GM13977 (cell line): ENCODE results near the gene TMUB1.

Experiments used
- DNase-seq: peaks from one replicate; pipeline ENCODE4 v3.0.0; 2012; ENCODE audit warnings: low spot score
- in situ Hi-C: fragments of 300-500 bp; cut with MboI; formaldehyde crosslinking; loops from one replicate; pipeline ENCODE4 v1.12.0; 2022; ENCODE audit warnings: low sequenced_read_pairs, low pct_unique_long_range_greater_than_20kb, mixed read lengths, inconsistent platforms; ENCODE audit not compliant: unreplicated experiment
- TF ChIP-seq, protein P1 (sequence below): IDR thresholded peaks from 2 replicates; pipeline ENCODE4 v1.5.1; 2012; ENCODE audit warnings: mild to moderate bottlenecking, control low read depth; ENCODE audit not compliant: insufficient read depth; ENCODE audit errors: extremely low read depth, missing control alignments

The TMUB1 gene

GRCh38 chr7:151121380-151122170 is 38.3 kb upstream of the TMUB1 start:
- TF ChIP-seq, protein P1, sequence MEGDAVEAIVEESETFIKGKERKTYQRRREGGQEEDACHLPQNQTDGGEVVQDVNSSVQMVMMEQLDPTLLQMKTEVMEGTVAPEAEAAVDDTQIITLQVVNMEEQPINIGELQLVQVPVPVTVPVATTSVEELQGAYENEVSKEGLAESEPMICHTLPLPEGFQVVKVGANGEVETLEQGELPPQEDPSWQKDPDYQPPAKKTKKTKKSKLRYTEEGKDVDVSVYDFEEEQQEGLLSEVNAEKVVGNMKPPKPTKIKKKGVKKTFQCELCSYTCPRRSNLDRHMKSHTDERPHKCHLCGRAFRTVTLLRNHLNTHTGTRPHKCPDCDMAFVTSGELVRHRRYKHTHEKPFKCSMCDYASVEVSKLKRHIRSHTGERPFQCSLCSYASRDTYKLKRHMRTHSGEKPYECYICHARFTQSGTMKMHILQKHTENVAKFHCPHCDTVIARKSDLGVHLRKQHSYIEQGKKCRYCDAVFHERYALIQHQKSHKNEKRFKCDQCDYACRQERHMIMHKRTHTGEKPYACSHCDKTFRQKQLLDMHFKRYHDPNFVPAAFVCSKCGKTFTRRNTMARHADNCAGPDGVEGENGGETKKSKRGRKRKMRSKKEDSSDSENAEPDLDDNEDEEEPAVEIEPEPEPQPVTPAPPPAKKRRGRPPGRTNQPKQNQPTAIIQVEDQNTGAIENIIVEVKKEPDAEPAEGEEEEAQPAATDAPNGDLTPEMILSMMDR = no peak
- DNase-seq = no peak
- in situ Hi-C loops = no loop called here

- TF ChIP-seq, protein P1 = no peak
- in situ Hi-C loops = no loop called here
- DNase-seq = no peak
Observed at GRCh38 chr7:151120896-151121295, 37.6 kb upstream of the TMUB1 start.

GRCh38 chr7:151119902-151120301 is 36.6 kb upstream of the TMUB1 start:
- TF ChIP-seq, protein P1 = no peak
- no peak for DNase-seq
- in situ Hi-C loops = no loop called here

GRCh38 chr7:151119055-151119415 is 35.7 kb upstream of the TMUB1 start:
- TF ChIP-seq, protein P1 = no peak
- in situ Hi-C loops = no loop called here
- no peak for DNase-seq

DNA sequence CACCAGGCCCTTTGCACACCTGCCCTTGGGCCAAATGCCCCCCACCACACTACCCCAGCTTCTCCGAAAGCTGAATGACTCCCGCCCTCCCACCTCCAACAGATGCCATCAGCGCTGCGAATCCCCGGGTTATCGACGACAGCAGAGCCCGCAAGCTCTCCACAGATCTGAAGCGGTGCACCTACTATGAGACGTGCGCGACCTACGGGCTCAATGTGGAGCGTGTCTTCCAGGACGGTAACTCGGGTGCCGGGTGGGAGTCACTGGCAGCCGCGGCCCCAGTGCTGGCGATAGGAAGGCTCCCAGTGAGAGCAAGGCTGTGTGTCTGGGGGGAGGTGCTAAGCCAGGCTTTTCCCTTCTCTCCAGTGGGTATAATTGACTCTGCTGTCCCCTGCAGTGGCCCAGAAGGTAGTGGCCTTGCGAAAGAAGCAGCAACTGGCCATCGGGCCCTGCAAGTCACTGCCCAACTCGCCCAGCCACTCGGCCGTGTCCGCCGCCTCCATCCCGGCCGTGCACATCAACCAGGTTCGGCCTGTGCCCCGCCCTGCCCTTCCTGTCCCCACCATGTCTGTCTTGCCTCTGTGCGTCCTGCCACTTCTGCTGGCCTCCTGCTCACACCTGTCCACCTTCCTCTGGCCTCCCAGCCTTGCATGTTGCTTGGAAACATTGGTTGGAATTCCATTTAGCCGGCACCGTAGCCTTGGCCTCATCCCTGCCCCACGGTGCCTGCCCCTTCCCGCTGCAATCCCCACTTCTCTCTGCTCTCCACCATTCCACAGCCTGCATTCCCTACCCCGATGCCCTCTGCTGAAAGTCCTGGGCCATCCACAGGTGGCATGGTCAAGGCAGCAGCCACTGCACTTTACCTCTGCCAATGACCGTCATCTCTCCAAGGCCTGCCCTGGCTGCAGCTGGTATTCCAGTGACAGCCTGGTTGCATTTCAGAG is 35.1 kb upstream of the TMUB1 start:
- DNase-seq = no peak
- TF ChIP-seq, protein P1 = no peak
- in situ Hi-C loops = no loop called here

DNA sequence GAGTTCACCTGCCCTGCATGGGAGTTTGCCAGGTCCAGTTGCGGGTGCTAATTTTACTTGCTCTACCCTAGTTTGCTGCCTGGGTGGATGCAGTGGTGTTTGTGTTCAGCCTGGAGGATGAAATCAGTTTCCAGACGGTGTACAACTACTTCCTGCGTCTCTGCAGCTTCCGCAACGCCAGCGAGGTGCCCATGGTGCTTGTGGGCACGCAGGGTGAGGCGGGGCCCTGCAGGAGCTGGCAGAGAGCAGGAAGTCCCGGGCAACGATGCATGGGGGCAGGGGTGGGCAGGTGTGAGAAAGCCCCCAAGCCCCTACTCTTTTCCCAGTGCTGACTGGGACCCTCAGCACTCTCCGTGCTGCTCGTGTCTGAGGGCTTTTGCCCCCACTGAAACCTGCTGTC is 34.3 kb upstream of the TMUB1 start:
- in situ Hi-C loops = no loop called here
- TF ChIP-seq, protein P1 = no peak
- DNase-seq = no peak
